Kidney epithelial cell (primary cell): ENCODE measurements around the gene PTOV1. TPM values are rescaled to one million over a fixed set of nuclear protein-coding genes. Genes with fewer than 3 reads are reported as not detected.

Experiments
- DNase-seq: peaks from one replicate; pipeline ENCODE4 v3.0.0-alpha.2; 2010; ENCODE audit warnings: low read depth
- H3K27me3 ChIP-seq: 2 replicates; pipeline ENCODE4 v1.6.0; 2011; ENCODE audit warnings: low read length; ENCODE audit not compliant: control insufficient read depth, insufficient read depth
- H3K36me3 ChIP-seq: 2 replicates; pipeline ENCODE4 v1.5.1; 2011; ENCODE audit warnings: low read length; ENCODE audit not compliant: control insufficient read depth, insufficient read depth
- H3K4me3 ChIP-seq: 2 replicates; pipeline ENCODE4 v1.5.1; 2011; ENCODE audit warnings: low read depth, mild to moderate bottlenecking, control low read depth, low read length
- total RNA-seq: library from RNA; depleted of rRNA; stranded (reverse); fragments of >200 nt; gene quantifications from 2 replicates; pipeline ENCODE4 v1.2.3, GENCODE V29; 2015
- TF ChIP-seq, protein P1 (sequence below): IDR thresholded peaks from 2 replicates; pipeline ENCODE4 v1.5.1; 2011; ENCODE audit warnings: mild to moderate bottlenecking, moderate library complexity, low read length, control low read depth, inconsistent platforms; ENCODE audit not compliant: insufficient read depth, poor library complexity, severe bottlenecking

PTOV1 gene
- total RNA-seq, 1 donor from 2014 or later: 47.9 TPM

- no peak overlapping the region for H3K4me3 ChIP-seq
- H3K36me3 ChIP-seq: peaks cover 14% of the 10 kb centered on the region
- H3K27me3 ChIP-seq: no peaks in the 10 kb centered on the region
- TF ChIP-seq, protein P1, sequence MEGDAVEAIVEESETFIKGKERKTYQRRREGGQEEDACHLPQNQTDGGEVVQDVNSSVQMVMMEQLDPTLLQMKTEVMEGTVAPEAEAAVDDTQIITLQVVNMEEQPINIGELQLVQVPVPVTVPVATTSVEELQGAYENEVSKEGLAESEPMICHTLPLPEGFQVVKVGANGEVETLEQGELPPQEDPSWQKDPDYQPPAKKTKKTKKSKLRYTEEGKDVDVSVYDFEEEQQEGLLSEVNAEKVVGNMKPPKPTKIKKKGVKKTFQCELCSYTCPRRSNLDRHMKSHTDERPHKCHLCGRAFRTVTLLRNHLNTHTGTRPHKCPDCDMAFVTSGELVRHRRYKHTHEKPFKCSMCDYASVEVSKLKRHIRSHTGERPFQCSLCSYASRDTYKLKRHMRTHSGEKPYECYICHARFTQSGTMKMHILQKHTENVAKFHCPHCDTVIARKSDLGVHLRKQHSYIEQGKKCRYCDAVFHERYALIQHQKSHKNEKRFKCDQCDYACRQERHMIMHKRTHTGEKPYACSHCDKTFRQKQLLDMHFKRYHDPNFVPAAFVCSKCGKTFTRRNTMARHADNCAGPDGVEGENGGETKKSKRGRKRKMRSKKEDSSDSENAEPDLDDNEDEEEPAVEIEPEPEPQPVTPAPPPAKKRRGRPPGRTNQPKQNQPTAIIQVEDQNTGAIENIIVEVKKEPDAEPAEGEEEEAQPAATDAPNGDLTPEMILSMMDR: no peak
- no peak for DNase-seq
Observed at GRCh38 chr19:49861541-49862378, 10.8 kb downstream of the PTOV1 start.

GRCh38 chr19:49862391-49863253 lies 11.7 kb downstream of the PTOV1 start:
- H3K27me3 ChIP-seq: no peaks in the 10 kb centered on the region
- no peak overlapping the region for H3K4me3 ChIP-seq
- no peak for DNase-seq
- H3K36me3 ChIP-seq: peaks cover 12% of the 10 kb centered on the region
- TF ChIP-seq, protein P1: peak; percentile 39

GRCh38 chr19:49863254-49863934 lies 12.4 kb downstream of the PTOV1 start:
- H3K27me3 ChIP-seq: no peaks in the 10 kb centered on the region
- H3K4me3 ChIP-seq: no peak overlapping the region
- H3K36me3 ChIP-seq: peaks cover 12% of the 10 kb centered on the region
- DNase-seq: no peak
- TF ChIP-seq, protein P1: no peak

- no peak for DNase-seq
- Histone ChIP-seq H3K27me3 (no peaks in the 10 kb centered on the region), H3K4me3 (no peak overlapping the region), H3K36me3 (peaks cover 10% of the 10 kb centered on the region)
- TF ChIP-seq, protein P1: no peak
Observed at GRCh38 chr19:49863935-49864320, 13.0 kb downstream of the PTOV1 start.

DNA sequence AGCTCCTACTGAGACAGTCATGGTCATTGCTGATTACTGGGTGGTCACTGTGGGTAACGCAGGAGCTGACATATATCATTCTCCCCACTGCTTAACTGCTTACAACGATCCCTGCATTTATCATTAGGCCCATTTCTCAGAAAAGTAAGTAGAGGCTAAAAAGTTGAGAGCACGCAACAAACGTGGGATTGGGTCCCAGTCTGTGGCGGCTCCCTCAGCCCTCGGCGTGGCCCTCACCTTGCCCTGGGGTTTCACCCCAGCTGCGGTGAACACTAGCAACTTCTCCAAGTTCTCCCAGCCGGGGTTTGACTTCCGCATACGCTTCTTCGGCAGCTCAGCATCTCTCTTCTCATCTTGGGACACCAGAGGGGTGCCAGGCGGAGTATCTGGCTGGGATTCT lies 13.9 kb downstream of the PTOV1 start:
- no peak overlapping the region for H3K4me3 ChIP-seq
- H3K36me3 ChIP-seq: peaks cover 6% of the 10 kb centered on the region
- no peaks in the 10 kb centered on the region for H3K27me3 ChIP-seq
- TF ChIP-seq, protein P1: no peak
- DNase-seq: no peak
